ENCODE data around the gene PTPRQ. TPM values are rescaled to one million over a fixed set of nuclear protein-coding genes. Genes with fewer than 3 reads are reported as not detected.

PTPRQ gene
- polyA plus RNA-seq, 4 donors = not detected

- 50 to 73% (median 63%) methylated on average over 1 of the region's 1 CpG for WGBS, 3 donors
- Histone ChIP-seq H3K4me3 (ENCODE audit: low read depth in 1 of 3, low read length in 3 of 3) (no peak overlapping the region), H3K4me1 (ENCODE audit: control insufficient read depth in 3 of 3, insufficient read depth in 2 of 3, low read depth in 1 of 3, low read length in 2 of 3) (no peaks in the 10 kb centered on the region), H3K27me3 (ENCODE audit: control insufficient read depth in 3 of 3, insufficient read depth in 3 of 3, low read length in 3 of 3) (no peaks in the 10 kb centered on the region), H3K9me3 (ENCODE audit: control insufficient read depth in 2 of 2, insufficient read depth in 1 of 2, low read depth in 1 of 2, low read length in 1 of 2) (no peaks in the 10 kb centered on the region), H3K36me3 (ENCODE audit: control insufficient read depth in 3 of 3, insufficient read depth in 2 of 3, low read depth in 1 of 3, low read length in 3 of 3) (no peaks in the 10 kb centered on the region), H3K27ac (ENCODE audit: low read depth in 1 of 3, low read length in 2 of 3) (no peak overlapping the region)
- FAIRE-seq = no peak
- DNase-seq = no peak
Measured at GRCh38 chr12:80415466-80415865, 28.6 kb upstream of the PTPRQ start.

- H3K4me3 ChIP-seq (ENCODE audit: low read depth in 1 of 3, low read length in 3 of 3) = no peak overlapping the region
- no peak for FAIRE-seq
- DNase-seq = no peak
Measured at GRCh38 chr12:80419644-80420043, 24.4 kb upstream of the PTPRQ start.

GRCh38 chr12:80420075-80420474 lies 24.0 kb upstream of the PTPRQ start:
- DNase-seq = no peak
- Histone ChIP-seq H3K4me1 (ENCODE audit: control insufficient read depth in 3 of 3, insufficient read depth in 2 of 3, low read depth in 1 of 3, low read length in 2 of 3) (no peaks in the 10 kb centered on the region), H3K27ac (ENCODE audit: low read depth in 1 of 3, low read length in 2 of 3) (no peak overlapping the region), H3K9me3 (ENCODE audit: control insufficient read depth in 2 of 2, insufficient read depth in 1 of 2, low read depth in 1 of 2, low read length in 1 of 2) (no peaks in the 10 kb centered on the region), H3K27me3 (ENCODE audit: control insufficient read depth in 3 of 3, insufficient read depth in 3 of 3, low read length in 3 of 3) (no peaks in the 10 kb centered on the region), H3K36me3 (ENCODE audit: control insufficient read depth in 3 of 3, insufficient read depth in 2 of 3, low read depth in 1 of 3, low read length in 3 of 3) (no peaks in the 10 kb centered on the region), H3K4me3 (ENCODE audit: low read depth in 1 of 3, low read length in 3 of 3) (no peak overlapping the region)
- FAIRE-seq = no peak

More at GRCh38 chr12:80419644-80420043, 24.4 kb upstream of the PTPRQ start:
- no peaks in the 10 kb centered on the region for H3K4me1 ChIP-seq (ENCODE audit: control insufficient read depth in 3 of 3, insufficient read depth in 2 of 3, low read depth in 1 of 3, low read length in 2 of 3)
- no peak overlapping the region for H3K27ac ChIP-seq (ENCODE audit: low read depth in 1 of 3, low read length in 2 of 3)
- H3K27me3 ChIP-seq (ENCODE audit: control insufficient read depth in 3 of 3, insufficient read depth in 3 of 3, low read length in 3 of 3) = no peaks in the 10 kb centered on the region
- no peaks in the 10 kb centered on the region for H3K9me3 ChIP-seq (ENCODE audit: control insufficient read depth in 2 of 2, insufficient read depth in 1 of 2, low read depth in 1 of 2, low read length in 1 of 2)
- H3K36me3 ChIP-seq (ENCODE audit: control insufficient read depth in 3 of 3, insufficient read depth in 2 of 3, low read depth in 1 of 3, low read length in 3 of 3) = no peaks in the 10 kb centered on the region

GRCh38 chr12:80422550-80422949 lies 21.5 kb upstream of the PTPRQ start:
- Histone ChIP-seq H3K36me3 (ENCODE audit: control insufficient read depth in 3 of 3, insufficient read depth in 2 of 3, low read depth in 1 of 3, low read length in 3 of 3) (no peaks in the 10 kb centered on the region), H3K27ac (ENCODE audit: low read depth in 1 of 3, low read length in 2 of 3) (no peak overlapping the region), H3K4me3 (ENCODE audit: low read depth in 1 of 3, low read length in 3 of 3) (no peak overlapping the region), H3K4me1 (ENCODE audit: control insufficient read depth in 3 of 3, insufficient read depth in 2 of 3, low read depth in 1 of 3, low read length in 2 of 3) (no peaks in the 10 kb centered on the region), H3K9me3 (ENCODE audit: control insufficient read depth in 2 of 2, insufficient read depth in 1 of 2, low read depth in 1 of 2, low read length in 1 of 2) (no peaks in the 10 kb centered on the region), H3K27me3 (ENCODE audit: control insufficient read depth in 3 of 3, insufficient read depth in 3 of 3, low read length in 3 of 3) (no peaks in the 10 kb centered on the region)
- DNase-seq (no peak), FAIRE-seq (no peak)
- WGBS, 3 donors = 6 to 58% (median 35%) methylated on average over 2 of the region's 2 CpGs

- FAIRE-seq (no peak), DNase-seq (no peak)
- Histone ChIP-seq H3K4me1 (ENCODE audit: control insufficient read depth in 3 of 3, insufficient read depth in 2 of 3, low read depth in 1 of 3, low read length in 2 of 3) (no peaks in the 10 kb centered on the region), H3K4me3 (ENCODE audit: low read depth in 1 of 3, low read length in 3 of 3) (no peak overlapping the region), H3K36me3 (ENCODE audit: control insufficient read depth in 3 of 3, insufficient read depth in 2 of 3, low read depth in 1 of 3, low read length in 3 of 3) (no peaks in the 10 kb centered on the region), H3K27ac (ENCODE audit: low read depth in 1 of 3, low read length in 2 of 3) (no peak overlapping the region), H3K9me3 (ENCODE audit: control insufficient read depth in 2 of 2, insufficient read depth in 1 of 2, low read depth in 1 of 2, low read length in 1 of 2) (no peaks in the 10 kb centered on the region), H3K27me3 (ENCODE audit: control insufficient read depth in 3 of 3, insufficient read depth in 3 of 3, low read length in 3 of 3) (no peaks in the 10 kb centered on the region)
- WGBS, 3 donors = 52 to 67% (median 56%) methylated on average over 2 of the region's 2 CpGs
Measured at GRCh38 chr12:80432061-80432460, 12.0 kb upstream of the PTPRQ start.

- no peak overlapping the region for H3K27ac ChIP-seq (ENCODE audit: low read depth in 1 of 3, low read length in 2 of 3)
- FAIRE-seq (no peak), DNase-seq (no peak)
- no peak overlapping the region for H3K4me3 ChIP-seq (ENCODE audit: low read depth in 1 of 3, low read length in 3 of 3)
- H3K36me3 ChIP-seq (ENCODE audit: control insufficient read depth in 3 of 3, insufficient read depth in 2 of 3, low read depth in 1 of 3, low read length in 3 of 3) = no peaks in the 10 kb centered on the region
- H3K27me3 ChIP-seq (ENCODE audit: control insufficient read depth in 3 of 3, insufficient read depth in 3 of 3, low read length in 3 of 3) = no peaks in the 10 kb centered on the region
- no peaks in the 10 kb centered on the region for H3K9me3 ChIP-seq (ENCODE audit: control insufficient read depth in 2 of 2, insufficient read depth in 1 of 2, low read depth in 1 of 2, low read length in 1 of 2)
- no peaks in the 10 kb centered on the region for H3K4me1 ChIP-seq (ENCODE audit: control insufficient read depth in 3 of 3, insufficient read depth in 2 of 3, low read depth in 1 of 3, low read length in 2 of 3)
Measured at GRCh38 chr12:80441921-80442320, 2.1 kb upstream of the PTPRQ start.

- DNase-seq = no peak
- Histone ChIP-seq H3K9me3 (ENCODE audit: control insufficient read depth in 2 of 2, insufficient read depth in 1 of 2, low read depth in 1 of 2, low read length in 1 of 2) (no peaks in the 10 kb centered on the region), H3K4me1 (ENCODE audit: control insufficient read depth in 3 of 3, insufficient read depth in 2 of 3, low read depth in 1 of 3, low read length in 2 of 3) (no peaks in the 10 kb centered on the region), H3K4me3 (ENCODE audit: low read depth in 1 of 3, low read length in 3 of 3) (no peak overlapping the region), H3K27ac (ENCODE audit: low read depth in 1 of 3, low read length in 2 of 3) (no peak overlapping the region), H3K27me3 (ENCODE audit: control insufficient read depth in 3 of 3, insufficient read depth in 3 of 3, low read length in 3 of 3) (no peaks in the 10 kb centered on the region), H3K36me3 (ENCODE audit: control insufficient read depth in 3 of 3, insufficient read depth in 2 of 3, low read depth in 1 of 3, low read length in 3 of 3) (no peaks in the 10 kb centered on the region)
- no peak for FAIRE-seq
- 46 to 68% (median 58%) methylated on average over 7 of the region's 7 CpGs for WGBS, 3 donors
Measured at GRCh38 chr12:80442426-80443222, 1.4 kb upstream of the PTPRQ start.

- 72 to 81% (median 81%) methylated on average over 5 of the region's 5 CpGs for WGBS, 3 donors
- H3K4me3 ChIP-seq (ENCODE audit: low read depth in 1 of 3, low read length in 3 of 3) = no peak overlapping the region
- FAIRE-seq (no peak), DNase-seq (no peak)
- H3K4me1 ChIP-seq (ENCODE audit: control insufficient read depth in 3 of 3, insufficient read depth in 2 of 3, low read depth in 1 of 3, low read length in 2 of 3) = no peaks in the 10 kb centered on the region
- no peak overlapping the region for H3K27ac ChIP-seq (ENCODE audit: low read depth in 1 of 3, low read length in 2 of 3)
- no peaks in the 10 kb centered on the region for H3K27me3 ChIP-seq (ENCODE audit: control insufficient read depth in 3 of 3, insufficient read depth in 3 of 3, low read length in 3 of 3)
- no peaks in the 10 kb centered on the region for H3K9me3 ChIP-seq (ENCODE audit: control insufficient read depth in 2 of 2, insufficient read depth in 1 of 2, low read depth in 1 of 2, low read length in 1 of 2)
- no peaks in the 10 kb centered on the region for H3K36me3 ChIP-seq (ENCODE audit: control insufficient read depth in 3 of 3, insufficient read depth in 2 of 3, low read depth in 1 of 3, low read length in 3 of 3)
Measured at GRCh38 chr12:80445083-80445793, 1.2 kb downstream of the PTPRQ start.

All from small intestine (tissue), 7 donors.